Astrocyte (in vitro differentiated cells and primary cell): ENCODE data around the gene DTWD2. TPM values are rescaled to one million over a fixed set of nuclear protein-coding genes. Genes with fewer than 3 reads are reported as not detected.

Experiments
- DNase-seq: peaks from one replicate; pipeline ENCODE4 v3.0.0-alpha.2; 2010; ENCODE audit warnings: low read depth
- FAIRE-seq: peaks from 2 replicates; lab custom pipeline; 2011; peaks lifted over from hg19 to GRCh38; lab: Jason Lieb, UNC
- H2AFZ ChIP-seq: 2 replicates; pipeline ENCODE4 v1.6.0; 2012; ENCODE audit warnings: low read depth, low read length, inconsistent platforms
- H3K27ac ChIP-seq: 2 replicates; pipeline ENCODE4 v1.5.1; 2011; ENCODE audit warnings: low read depth, low read length, inconsistent platforms
- H3K27me3 ChIP-seq: 2 replicates; pipeline ENCODE4 v1.6.0; 2011; ENCODE audit warnings: low read length, inconsistent platforms; ENCODE audit not compliant: insufficient read depth
- H3K36me3 ChIP-seq: 2 replicates; pipeline ENCODE4 v1.5.1; 2011; ENCODE audit warnings: low read length, inconsistent platforms; ENCODE audit not compliant: insufficient read depth
- H3K4me1 ChIP-seq: 2 replicates; pipeline ENCODE4 v1.5.1; 2011; ENCODE audit warnings: low read length, inconsistent platforms; ENCODE audit not compliant: insufficient read depth
- H3K4me2 ChIP-seq: 2 replicates; pipeline ENCODE4 v1.6.0; 2012; ENCODE audit warnings: low read length, inconsistent platforms
- H3K4me3 ChIP-seq: 2 replicates; pipeline ENCODE4 v1.5.1; 2011; ENCODE audit warnings: low read depth, mild to moderate bottlenecking, low read length, inconsistent platforms; ENCODE audit not compliant: insufficient read depth
- H3K79me2 ChIP-seq: 2 replicates; pipeline ENCODE4 v1.6.0; 2012; ENCODE audit warnings: mild to moderate bottlenecking, low read length, inconsistent platforms; ENCODE audit not compliant: insufficient read depth
- H3K9ac ChIP-seq: 2 replicates; pipeline ENCODE4 v1.6.0; 2012; ENCODE audit warnings: mild to moderate bottlenecking, low read length, inconsistent platforms
- H3K9me3 ChIP-seq: 2 replicates; pipeline ENCODE4 v1.5.1; 2012; ENCODE audit warnings: low read depth, mild to moderate bottlenecking, low read length, inconsistent platforms; ENCODE audit not compliant: insufficient read depth
- H4K20me1 ChIP-seq: 2 replicates; pipeline ENCODE4 v1.6.0; 2012; ENCODE audit warnings: low read length, inconsistent platforms; ENCODE audit not compliant: insufficient read depth
- H3K27ac Mint-ChIP-seq: one replicate; pipeline ENCODE4 v1.8.0; 2021; ENCODE audit warnings: mild to moderate bottlenecking, mixed read lengths; ENCODE audit not compliant: unreplicated experiment
- H3K27me3 Mint-ChIP-seq: one replicate; pipeline ENCODE4 v1.8.0; 2021; ENCODE audit warnings: low read depth, mixed read lengths; ENCODE audit not compliant: unreplicated experiment
- H3K36me3 Mint-ChIP-seq: one replicate; pipeline ENCODE4 v1.8.0; 2021; ENCODE audit warnings: low read depth, mixed read lengths; ENCODE audit not compliant: unreplicated experiment
- H3K4me1 Mint-ChIP-seq: one replicate; pipeline ENCODE4 v1.8.0; 2021; ENCODE audit warnings: low read depth, mixed read lengths; ENCODE audit not compliant: unreplicated experiment
- H3K4me3 Mint-ChIP-seq: one replicate; pipeline ENCODE4 v1.8.0; 2021; ENCODE audit warnings: mild to moderate bottlenecking, moderate library complexity, mixed read lengths; ENCODE audit not compliant: unreplicated experiment
- H3K9me3 Mint-ChIP-seq: one replicate; pipeline ENCODE4 v1.8.0; 2021; ENCODE audit warnings: mild to moderate bottlenecking, mixed read lengths; ENCODE audit not compliant: unreplicated experiment
- CTCF ChIP-seq: IDR thresholded peaks from 2 replicates; pipeline ENCODE4 v1.5.1; 2011; ENCODE audit warnings: low read depth, mild to moderate bottlenecking, inconsistent platforms, low read length, moderate library complexity; ENCODE audit not compliant: insufficient read depth
- EZH2 ChIP-seq: IDR thresholded peaks from 2 replicates; pipeline ENCODE4 v1.6.1; 2012; ENCODE audit warnings: mild to moderate bottlenecking, low read length, inconsistent platforms; ENCODE audit not compliant: insufficient read depth
- total RNA-seq: library from RNA; stranded (reverse); gene quantifications from 2 replicates; pipeline ENCODE4 v1.2.1, GENCODE V29; 2021

Gene DTWD2
- total RNA-seq, 1 donor from 2014 or later, result 4.9 TPM

GRCh38 chr5:119017994-119018393 is 29.6 kb upstream of the DTWD2 start:
- DNase-seq (no peak), FAIRE-seq (no peak)
- Histone ChIP-seq H4K20me1 (no peaks in the 10 kb centered on the region), H3K9me3 (no peaks in the 10 kb centered on the region), H3K27me3 (no peaks in the 10 kb centered on the region), H3K36me3 (no peaks in the 10 kb centered on the region), H3K4me2 (no peak overlapping the region), H3K79me2 (no peaks in the 10 kb centered on the region), H3K4me1 (no peaks in the 10 kb centered on the region), H3K9ac (no peak overlapping the region), H3K27ac (no peak overlapping the region), H3K4me3 (no peak overlapping the region), H2AFZ (no peak overlapping the region)
- H3K27me3 Mint-ChIP-seq, result no peaks in the 10 kb centered on the region
- H3K4me1 Mint-ChIP-seq, result no peaks in the 10 kb centered on the region
- no peaks in the 10 kb centered on the region for H3K9me3 Mint-ChIP-seq
- no peak overlapping the region for H3K4me3 Mint-ChIP-seq
- H3K27ac Mint-ChIP-seq, result no peak overlapping the region
- no peak for TF ChIP-seq EZH2
- TF ChIP-seq CTCF, result no peak
- H3K36me3 Mint-ChIP-seq, result no peaks in the 10 kb centered on the region

GRCh38 chr5:119016125-119016774 is 27.9 kb upstream of the DTWD2 start:
- H3K4me3 Mint-ChIP-seq, result no peak overlapping the region
- no peaks in the 10 kb centered on the region for H3K27me3 ChIP-seq
- no peak overlapping the region for H3K4me3 ChIP-seq
- no peaks in the 10 kb centered on the region for H4K20me1 ChIP-seq
- no peaks in the 10 kb centered on the region for H3K36me3 ChIP-seq
- no peak for FAIRE-seq
- no peaks in the 10 kb centered on the region for H3K9me3 ChIP-seq
- H3K9ac ChIP-seq, result no peak overlapping the region
- H3K36me3 Mint-ChIP-seq, result no peaks in the 10 kb centered on the region
- no peak overlapping the region for H2AFZ ChIP-seq
- TF ChIP-seq EZH2 (no peak), CTCF (no peak)
- H3K79me2 ChIP-seq, result no peaks in the 10 kb centered on the region
- H3K27me3 Mint-ChIP-seq, result no peaks in the 10 kb centered on the region
- H3K27ac ChIP-seq, result no peak overlapping the region
- no peak overlapping the region for H3K27ac Mint-ChIP-seq
- no peaks in the 10 kb centered on the region for H3K4me1 Mint-ChIP-seq
- no peaks in the 10 kb centered on the region for H3K4me1 ChIP-seq
- DNase-seq, result no peak
- no peaks in the 10 kb centered on the region for H3K9me3 Mint-ChIP-seq
- no peak overlapping the region for H3K4me2 ChIP-seq

GRCh38 chr5:119011186-119011585 is 22.8 kb upstream of the DTWD2 start:
- no peaks in the 10 kb centered on the region for H3K27me3 Mint-ChIP-seq
- no peaks in the 10 kb centered on the region for H3K27me3 ChIP-seq
- H3K4me1 Mint-ChIP-seq, result no peaks in the 10 kb centered on the region
- H3K36me3 Mint-ChIP-seq, result no peaks in the 10 kb centered on the region
- no peaks in the 10 kb centered on the region for H3K4me1 ChIP-seq
- no peak overlapping the region for H3K4me2 ChIP-seq
- no peak for TF ChIP-seq EZH2
- H3K79me2 ChIP-seq, result no peaks in the 10 kb centered on the region
- FAIRE-seq (no peak), DNase-seq (no peak)
- H3K27ac Mint-ChIP-seq, result no peak overlapping the region
- no peaks in the 10 kb centered on the region for H3K9me3 Mint-ChIP-seq
- H3K4me3 ChIP-seq, result no peak overlapping the region
- no peak overlapping the region for H2AFZ ChIP-seq
- no peaks in the 10 kb centered on the region for H4K20me1 ChIP-seq
- no peak overlapping the region for H3K4me3 Mint-ChIP-seq
- no peaks in the 10 kb centered on the region for H3K9me3 ChIP-seq
- no peaks in the 10 kb centered on the region for H3K36me3 ChIP-seq
- no peak overlapping the region for H3K9ac ChIP-seq
- no peak overlapping the region for H3K27ac ChIP-seq
